Measurements from ENCODE around the gene CHD9. TPM values are rescaled to one million over a fixed set of nuclear protein-coding genes. Genes with fewer than 3 reads are reported as not detected.

The CHD9 gene
- total RNA-seq, 1 donor from 2014 or later = 37.6 TPM

DNA sequence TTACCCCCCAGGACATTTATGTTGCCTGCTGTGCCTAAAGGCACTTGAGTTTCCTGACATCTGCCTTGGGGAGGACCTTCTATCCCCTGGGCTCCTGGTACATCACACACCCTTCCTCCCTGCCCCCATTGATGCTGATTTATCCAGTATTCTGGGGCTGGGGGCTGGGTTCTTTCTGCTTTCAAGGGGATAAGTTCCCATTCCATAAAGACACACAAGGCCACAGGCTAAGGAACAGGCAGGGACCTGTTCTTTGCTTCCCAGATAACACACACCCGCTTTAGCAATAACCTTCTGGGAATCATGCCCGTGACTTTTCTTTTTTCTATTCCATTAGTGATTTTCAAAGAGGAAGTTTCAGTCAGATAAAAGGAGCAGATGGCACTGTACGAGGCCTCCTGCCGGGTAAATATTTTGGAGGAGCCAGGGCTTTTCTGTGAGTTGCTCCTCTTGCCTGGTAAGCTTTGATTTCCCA, 30.6 kb downstream of the CHD9 start:
- ATAC-seq (peak; percentile 30), DNase-seq (ENCODE audit: missing footprints) (no peak)
- intact Hi-C loops (cut with DNase I) = no loop called here

GRCh38 chr16:53085931-53086421, 31.2 kb downstream of the CHD9 start:
- ATAC-seq (no peak), DNase-seq (ENCODE audit: missing footprints) (no peak)
- intact Hi-C loops (cut with DNase I) = no loop called here

DNA sequence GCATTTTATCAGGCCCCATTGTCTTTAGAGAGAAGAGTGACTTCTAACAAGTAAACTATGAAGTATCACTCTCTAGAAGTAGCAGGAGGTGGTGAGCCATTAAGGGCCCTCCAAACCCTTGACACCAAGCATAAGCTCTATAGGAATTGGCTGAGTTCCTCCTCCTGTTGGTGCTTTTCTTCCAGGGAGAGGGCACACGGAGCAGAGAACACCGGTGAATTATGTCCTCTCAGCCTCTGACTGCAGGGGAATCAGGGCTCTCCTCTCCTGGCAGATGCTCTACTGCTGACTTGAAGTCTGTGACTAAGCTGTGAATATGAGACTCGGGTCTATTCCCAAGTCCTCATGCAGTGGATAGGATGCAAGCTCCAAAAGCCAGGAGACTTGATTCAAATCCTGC, 32.3 kb downstream of the CHD9 start:
- ATAC-seq (no peak), DNase-seq (ENCODE audit: missing footprints) (no peak)
- intact Hi-C loops (cut with DNase I) = no loop called here

- ATAC-seq (peak; percentile 3), DNase-seq (ENCODE audit: missing footprints) (no peak)
- intact Hi-C loops (cut with DNase I) = no loop called here
Measured at GRCh38 chr16:53089434-53090285, 34.9 kb downstream of the CHD9 start.

- ATAC-seq (no peak), DNase-seq (ENCODE audit: missing footprints) (no peak)
- intact Hi-C loops (cut with DNase I) = no loop called here
Measured at GRCh38 chr16:53090286-53090590, 35.4 kb downstream of the CHD9 start.

DNA sequence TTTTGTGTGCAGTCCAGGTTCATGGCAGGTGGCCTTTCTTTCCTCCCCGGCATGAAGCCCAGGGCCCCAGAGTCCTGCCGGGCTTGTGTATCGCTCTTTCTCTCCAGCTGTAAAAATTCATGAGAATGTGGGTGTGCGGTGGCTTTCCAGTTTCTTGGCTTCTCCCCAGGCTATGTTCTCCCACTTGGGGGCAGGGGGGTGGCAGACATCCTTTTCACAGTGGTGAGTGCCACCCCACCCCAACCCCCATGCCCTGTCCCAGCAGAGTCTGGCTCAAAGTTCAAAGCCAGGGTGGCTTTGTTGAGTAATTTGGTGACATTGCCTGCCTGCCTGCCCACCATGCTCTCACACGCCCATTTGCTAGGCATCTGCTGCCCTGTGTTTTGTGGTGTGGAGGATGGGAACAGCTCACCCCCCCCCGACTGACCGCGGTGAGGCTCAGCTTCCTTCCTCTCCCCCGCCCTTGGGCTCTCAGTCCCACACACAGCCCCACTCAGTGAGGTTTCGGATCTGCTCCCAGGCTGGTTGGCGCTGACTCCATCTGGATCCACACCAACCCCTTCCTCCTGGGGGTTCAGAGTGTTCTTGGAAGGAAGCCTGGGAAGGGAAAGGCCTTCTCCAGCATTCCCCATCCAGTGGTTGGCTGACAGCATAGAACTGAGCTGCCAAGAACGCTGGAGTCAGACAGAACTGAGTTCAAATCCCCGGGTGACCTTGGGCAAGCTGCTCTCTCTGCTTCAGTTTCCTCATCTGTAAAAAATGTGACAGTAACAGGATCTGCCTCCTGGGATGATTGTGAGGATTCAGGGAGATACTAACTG, 36.0 kb downstream of the CHD9 start:
- intact Hi-C loops (cut with DNase I) = loop anchor here (1.0 kb wide), 3 partner anchors 8 to 36 kb away; no protein-coding TSS in a partner anchor
- peak; percentile 93 for ATAC-seq
- peak; percentile 95 for DNase-seq (ENCODE audit: missing footprints)

GRCh38 chr16:53091466-53092211, 36.8 kb downstream of the CHD9 start:
- peak; percentile 57 for ATAC-seq
- DNase-seq (ENCODE audit: missing footprints) = peak; percentile 82
- intact Hi-C loops (cut with DNase I) = loop anchor here (1.0 kb wide), 3 partner anchors 8 to 36 kb away; no protein-coding TSS in a partner anchor

DNA sequence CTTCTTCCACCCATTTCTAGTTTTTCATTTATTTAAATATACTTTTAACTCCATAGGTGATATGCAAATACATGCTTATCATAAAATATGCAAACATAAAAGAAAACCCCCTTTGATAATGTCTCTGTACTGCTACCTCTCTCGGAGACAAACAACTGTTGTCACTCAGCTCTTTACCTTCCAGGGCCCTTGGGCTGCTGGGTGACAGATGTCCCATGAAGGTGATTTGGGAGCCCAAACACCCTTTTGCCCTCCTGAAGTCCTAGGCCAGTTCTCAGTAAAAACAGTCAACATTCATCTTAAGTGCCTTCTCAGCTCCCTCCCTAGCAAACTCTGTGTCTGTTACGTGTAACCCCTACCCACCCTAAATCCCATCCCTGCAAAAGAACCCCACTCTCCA, 37.5 kb downstream of the CHD9 start:
- DNase-seq (ENCODE audit: missing footprints) (no peak), ATAC-seq (no peak)
- intact Hi-C loops (cut with DNase I) = no loop called here

- no peak for DNase-seq (ENCODE audit: missing footprints)
- no peak for ATAC-seq
- intact Hi-C loops (cut with DNase I) = no loop called here
Measured at GRCh38 chr16:53093162-53093744, 38.5 kb downstream of the CHD9 start.

DNA sequence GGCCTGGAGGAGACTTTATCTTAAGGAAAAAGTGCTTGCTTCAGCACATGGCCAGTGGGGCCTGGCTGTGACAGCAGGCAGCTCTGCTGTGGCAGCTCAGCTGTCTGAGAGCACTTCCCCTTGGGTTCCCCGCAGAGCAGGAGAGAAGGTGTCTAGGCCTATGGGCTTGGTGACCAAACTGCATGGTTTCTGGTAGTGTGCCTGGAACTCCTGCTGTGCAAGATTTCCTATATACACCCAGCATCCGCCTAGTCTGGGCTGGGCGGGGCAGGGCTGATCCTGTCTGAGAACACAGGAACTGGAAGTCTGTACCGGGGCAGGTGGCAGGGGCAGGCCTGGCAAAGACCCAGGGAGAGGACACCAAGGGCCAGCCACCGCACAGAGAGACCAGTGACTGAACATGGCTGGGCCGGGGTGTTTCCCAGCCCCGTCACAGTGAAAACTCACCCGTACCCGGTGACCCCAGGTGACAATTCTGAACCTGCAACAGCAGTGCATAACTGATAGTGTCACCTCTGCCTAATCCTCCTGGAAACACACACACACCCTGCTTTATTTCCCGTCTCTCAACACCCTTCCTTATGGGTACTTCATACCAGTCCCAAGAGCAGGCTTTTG, 39.3 kb downstream of the CHD9 start:
- ATAC-seq (no peak), DNase-seq (ENCODE audit: missing footprints) (peak; percentile 86)
- intact Hi-C loops (cut with DNase I) = loop anchor here (2.0 kb wide), 1 partner anchor 29 kb away; no protein-coding TSS in a partner anchor

- no peak for DNase-seq (ENCODE audit: missing footprints)
- no peak for ATAC-seq
- intact Hi-C loops (cut with DNase I) = no loop called here
Measured at GRCh38 chr16:53097190-53097589, 42.4 kb downstream of the CHD9 start.

DNA sequence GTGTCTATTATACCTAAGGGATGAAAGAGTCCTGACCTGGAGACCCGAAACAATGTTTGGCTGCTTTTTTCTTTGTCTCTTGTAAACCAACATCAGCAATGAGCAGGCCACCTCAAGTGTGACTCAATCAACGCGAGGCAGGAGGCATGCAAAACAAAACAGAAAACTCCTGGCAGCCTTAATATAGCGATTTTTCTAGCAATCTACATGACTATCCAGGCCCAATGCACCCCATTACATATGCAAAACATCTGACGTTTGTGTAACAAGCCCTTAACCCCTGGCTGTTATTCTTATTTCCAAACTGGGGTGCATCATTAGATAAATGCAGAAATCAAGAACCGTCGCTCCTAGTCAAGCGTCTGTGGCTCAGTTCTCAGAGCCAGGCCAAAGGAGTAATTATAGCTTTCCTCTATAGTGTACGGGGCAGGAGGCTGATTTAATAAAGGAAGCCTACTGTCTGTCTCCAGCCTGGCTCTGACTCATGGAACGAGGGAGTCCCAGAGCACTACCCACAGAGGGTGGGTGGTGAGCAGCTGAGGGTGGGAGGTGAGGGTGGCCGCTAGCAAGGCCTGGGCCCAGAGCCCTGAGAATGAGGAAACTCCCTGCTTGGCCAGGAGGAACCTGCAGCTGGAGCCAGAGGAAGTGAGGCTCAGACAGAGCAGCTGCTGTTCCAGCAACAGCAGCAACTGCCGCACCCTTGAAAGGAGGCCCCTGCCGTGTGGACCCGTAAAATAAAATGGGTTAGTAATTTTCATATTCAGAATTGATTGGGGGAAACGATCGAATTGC, 43.9 kb downstream of the CHD9 start:
- peak; percentile 91 for ATAC-seq
- peak; percentile 94 for DNase-seq (ENCODE audit: missing footprints)
- intact Hi-C loops (cut with DNase I) = loop anchor here (1.0 kb wide), 3 partner anchors 7 to 43 kb away; no protein-coding TSS in a partner anchor

- intact Hi-C loops (cut with DNase I) = loop anchor here (1.0 kb wide), 3 partner anchors 8 to 44 kb away; no protein-coding TSS in a partner anchor
- ATAC-seq (peak; percentile 91), DNase-seq (ENCODE audit: missing footprints) (peak; percentile 94)
Measured at GRCh38 chr16:53099318-53100130, 44.7 kb downstream of the CHD9 start.

- ATAC-seq (no peak), DNase-seq (ENCODE audit: missing footprints) (no peak)
- intact Hi-C loops (cut with DNase I) = no loop called here
Measured at GRCh38 chr16:53100131-53100748, 45.4 kb downstream of the CHD9 start.

DNA sequence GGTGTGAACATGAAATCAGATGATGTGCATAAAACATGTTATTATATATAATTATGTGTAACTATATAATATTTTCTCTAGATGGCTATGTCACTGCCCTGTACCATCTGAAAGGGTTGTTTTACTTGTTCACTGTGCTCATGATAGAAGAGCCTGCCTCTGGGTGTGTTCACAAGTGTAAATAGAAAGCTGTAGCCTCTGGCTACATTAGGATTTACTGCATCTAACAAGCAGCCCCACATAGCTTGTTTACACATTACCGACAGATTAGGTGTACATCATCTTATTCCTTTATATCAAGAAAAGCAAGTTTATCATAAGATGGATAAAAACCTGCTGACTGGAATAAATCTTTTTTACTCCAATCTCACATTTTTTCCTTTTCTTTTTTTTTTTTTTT, 46.1 kb downstream of the CHD9 start:
- ATAC-seq (no peak), DNase-seq (ENCODE audit: missing footprints) (no peak)
- intact Hi-C loops (cut with DNase I) = no loop called here

- ATAC-seq = no peak
- intact Hi-C loops (cut with DNase I) = no loop called here
Measured at GRCh38 chr16:53103811-53104210, 49.0 kb downstream of the CHD9 start.

More at GRCh38 chr16:53103811-53104210, 49.0 kb downstream of the CHD9 start:
- no peak for DNase-seq (ENCODE audit: missing footprints)
